Measurements from ENCODE around the gene JAML.
"Not testable (repeated sequence)": the region's sequence is repeated elsewhere in the genome, so short reads cannot be mapped to it uniquely, and the experiment has no call there.

Gene JAML

GRCh38 chr11:118184784-118185579, 39.8 kb downstream of the JAML start:
- Histone ChIP-seq H3K9me3 (ENCODE audit: insufficient read depth, low read depth, low read length) (no peaks in the 10 kb centered on the region), H3K79me2 (ENCODE audit: insufficient read depth, low read length) (no peaks in the 10 kb centered on the region), H3F3A (ENCODE audit: low read depth) (no peaks in the 10 kb centered on the region), H3K4me1 (ENCODE audit: insufficient read depth, low read length, poor library complexity, severe bottlenecking) (no peaks in the 10 kb centered on the region), H3K4me3 (ENCODE audit: low read length, poor library complexity, severe bottlenecking) (no peak overlapping the region), H2AFZ (ENCODE audit: low read length) (no peak overlapping the region), H3K9ac (ENCODE audit: low read depth, low read length, poor library complexity, severe bottlenecking) (no peak overlapping the region), H3K36me3 (ENCODE audit: insufficient read depth, low read length) (no peaks in the 10 kb centered on the region), H4K20me1 (ENCODE audit: insufficient read depth, low read length, poor library complexity, severe bottlenecking) (no peaks in the 10 kb centered on the region), H3K4me2 (ENCODE audit: low read depth, low read length, poor library complexity, severe bottlenecking) (no peak overlapping the region), H3K27me3 (ENCODE audit: insufficient read depth, low read length, poor library complexity, severe bottlenecking) (no peaks in the 10 kb centered on the region), H3K9me2 (replicated peaks; ENCODE audit: low read depth, low read length) (no peaks in the 10 kb centered on the region)
- TF ChIP-seq EZH2phosphoT487 (IDR thresholded peaks at IDR 0.05; ENCODE audit: borderline replicate concordance) (no peak), CTCF (conservative IDR thresholded peaks at IDR 0.05; ENCODE audit: low read length) (no peak)

- not testable (repeated sequence) for H3K36me3 ChIP-seq (ENCODE audit: insufficient read depth, low read length); H3K79me2 ChIP-seq (ENCODE audit: insufficient read depth, low read length); H3K9me2 ChIP-seq (replicated peaks; ENCODE audit: low read depth, low read length); H3K4me3 ChIP-seq (ENCODE audit: low read length, poor library complexity, severe bottlenecking); H4K20me1 ChIP-seq (ENCODE audit: insufficient read depth, low read length, poor library complexity, severe bottlenecking); H2AFZ ChIP-seq (ENCODE audit: low read length); H3K9ac ChIP-seq (ENCODE audit: low read depth, low read length, poor library complexity, severe bottlenecking); H3F3A ChIP-seq (ENCODE audit: low read depth); H3K9me3 ChIP-seq (ENCODE audit: insufficient read depth, low read depth, low read length); H3K27me3 ChIP-seq (ENCODE audit: insufficient read depth, low read length, poor library complexity, severe bottlenecking); H3K4me2 ChIP-seq (ENCODE audit: low read depth, low read length, poor library complexity, severe bottlenecking); H3K4me1 ChIP-seq (ENCODE audit: insufficient read depth, low read length, poor library complexity, severe bottlenecking)
These were observed 41.1 kb downstream of the JAML start for GRCh38 chr11:118183691-118184090.

- no peaks in the 10 kb centered on the region for H3K9me2 ChIP-seq (replicated peaks; ENCODE audit: low read depth, low read length)
- H2AFZ ChIP-seq (ENCODE audit: low read length): peak overlapping the region; percentile 10
- H3K4me3 ChIP-seq (ENCODE audit: low read length, poor library complexity, severe bottlenecking): no peak overlapping the region
- H3K27me3 ChIP-seq (ENCODE audit: insufficient read depth, low read length, poor library complexity, severe bottlenecking): no peaks in the 10 kb centered on the region
- H3K79me2 ChIP-seq (ENCODE audit: insufficient read depth, low read length): no peaks in the 10 kb centered on the region
- H3K4me1 ChIP-seq (ENCODE audit: insufficient read depth, low read length, poor library complexity, severe bottlenecking): no peaks in the 10 kb centered on the region
- H3K9me3 ChIP-seq (ENCODE audit: insufficient read depth, low read depth, low read length): no peaks in the 10 kb centered on the region
- peak overlapping the region; percentile 22 for H3K4me2 ChIP-seq (ENCODE audit: low read depth, low read length, poor library complexity, severe bottlenecking)
- H3K36me3 ChIP-seq (ENCODE audit: insufficient read depth, low read length): no peaks in the 10 kb centered on the region
- no peaks in the 10 kb centered on the region for H4K20me1 ChIP-seq (ENCODE audit: insufficient read depth, low read length, poor library complexity, severe bottlenecking)
- no peak overlapping the region for H3K9ac ChIP-seq (ENCODE audit: low read depth, low read length, poor library complexity, severe bottlenecking)
- no peaks in the 10 kb centered on the region for H3F3A ChIP-seq (ENCODE audit: low read depth)
- TF ChIP-seq CTCF (conservative IDR thresholded peaks at IDR 0.05; ENCODE audit: low read length) (no peak), EZH2phosphoT487 (IDR thresholded peaks at IDR 0.05; ENCODE audit: borderline replicate concordance) (no peak)
These were observed 44.5 kb downstream of the JAML start for GRCh38 chr11:118180300-118180703.

- TF ChIP-seq EZH2phosphoT487 (IDR thresholded peaks at IDR 0.05; ENCODE audit: borderline replicate concordance): no peak
- no peak for TF ChIP-seq CTCF (conservative IDR thresholded peaks at IDR 0.05; ENCODE audit: low read length)
- H3F3A ChIP-seq (ENCODE audit: low read depth): no peaks in the 10 kb centered on the region
These were observed 48.1 kb downstream of the JAML start for GRCh38 chr11:118176778-118177134.

More at GRCh38 chr11:118176778-118177134, 48.1 kb downstream of the JAML start:
- H3K9ac ChIP-seq (ENCODE audit: low read depth, low read length, poor library complexity, severe bottlenecking): no peak overlapping the region
- H3K9me2 ChIP-seq (replicated peaks; ENCODE audit: low read depth, low read length): no peaks in the 10 kb centered on the region
- H2AFZ ChIP-seq (ENCODE audit: low read length): no peak overlapping the region
- H3K36me3 ChIP-seq (ENCODE audit: insufficient read depth, low read length): no peaks in the 10 kb centered on the region
- H3K9me3 ChIP-seq (ENCODE audit: insufficient read depth, low read depth, low read length): no peaks in the 10 kb centered on the region
- H3K27me3 ChIP-seq (ENCODE audit: insufficient read depth, low read length, poor library complexity, severe bottlenecking): no peaks in the 10 kb centered on the region
- no peak overlapping the region for H3K4me2 ChIP-seq (ENCODE audit: low read depth, low read length, poor library complexity, severe bottlenecking)
- no peaks in the 10 kb centered on the region for H3K79me2 ChIP-seq (ENCODE audit: insufficient read depth, low read length)
- no peaks in the 10 kb centered on the region for H4K20me1 ChIP-seq (ENCODE audit: insufficient read depth, low read length, poor library complexity, severe bottlenecking)
- H3K4me1 ChIP-seq (ENCODE audit: insufficient read depth, low read length, poor library complexity, severe bottlenecking): no peaks in the 10 kb centered on the region
- H3K4me3 ChIP-seq (ENCODE audit: low read length, poor library complexity, severe bottlenecking): no peak overlapping the region
